Endodermal cell (in vitro differentiated cells): ENCODE measurements around the gene RBM38. TPM values are rescaled to one million over a fixed set of nuclear protein-coding genes. Genes with fewer than 3 reads are reported as not detected.
"Not testable (repeated sequence)": the region's sequence is repeated elsewhere in the genome, so short reads cannot be mapped to it uniquely, and the experiment has no call there.

Experiments
- DNase-seq: peaks from one replicate; pipeline ENCODE4 v3.0.0-alpha.2; 2017
- H3K27ac ChIP-seq: 2 replicates; pipeline ENCODE4 v1.5.1; 2013; ENCODE audit warnings: mild to moderate bottlenecking, low read depth, low read length, moderate library complexity
- H3K27me3 ChIP-seq: 2 replicates; pipeline ENCODE4 v1.6.1; 2013; ENCODE audit warnings: mild to moderate bottlenecking, low read length, moderate library complexity; ENCODE audit not compliant: insufficient read depth, control insufficient read depth, poor library complexity, severe bottlenecking
- H3K36me3 ChIP-seq: 2 replicates; pipeline ENCODE4 v1.7.0; 2013; ENCODE audit warnings: mild to moderate bottlenecking, low read length, moderate library complexity; ENCODE audit not compliant: control insufficient read depth, insufficient read depth
- H3K4me1 ChIP-seq: one replicate; pipeline ENCODE4 v1.7.0; 2013; ENCODE audit warnings: low read length; ENCODE audit not compliant: control insufficient read depth, insufficient read depth
- H3K4me3 ChIP-seq: 2 replicates; pipeline ENCODE4 v1.5.1; 2013; ENCODE audit warnings: mild to moderate bottlenecking, low read length, moderate library complexity
- H3K9ac ChIP-seq: 2 replicates; pipeline ENCODE4 v1.6.1; 2013; ENCODE audit warnings: mild to moderate bottlenecking, low read length, moderate library complexity; ENCODE audit not compliant: poor library complexity, severe bottlenecking; ENCODE audit errors: extremely low read depth
- H3K9me3 ChIP-seq: 2 replicates; pipeline ENCODE4 v1.6.1; 2013; ENCODE audit warnings: mild to moderate bottlenecking, low read length, moderate library complexity; ENCODE audit not compliant: control insufficient read depth
- H3K27ac Mint-ChIP-seq: 2 replicates; pipeline ENCODE4 v1.8.0; 2020; ENCODE audit warnings: mixed read lengths
- H3K27me3 Mint-ChIP-seq: 2 replicates; pipeline ENCODE4 v1.8.0; 2021; ENCODE audit warnings: mild to moderate bottlenecking, mixed read lengths; ENCODE audit not compliant: insufficient read depth
- H3K36me3 Mint-ChIP-seq: 2 replicates; pipeline ENCODE4 v1.8.0; 2020; ENCODE audit warnings: low read depth, mixed read lengths
- H3K4me1 Mint-ChIP-seq: 2 replicates; pipeline ENCODE4 v1.8.0; 2020; ENCODE audit warnings: mixed read lengths
- H3K4me3 Mint-ChIP-seq: 2 replicates; pipeline ENCODE4 v1.8.0; 2020; ENCODE audit warnings: mild to moderate bottlenecking, moderate library complexity, mixed read lengths
- H3K9me3 Mint-ChIP-seq: 2 replicates; pipeline ENCODE4 v1.8.0; 2020; ENCODE audit warnings: mild to moderate bottlenecking, mixed read lengths
- CTCF ChIP-seq: fragments of 200-600 bp; sonication (generic); conservative IDR thresholded peaks from 2 replicates; pipeline ENCODE4 v1.5.0; 2021; ENCODE audit warnings: antibody characterized with exemption, mild to moderate bottlenecking
- WGBS, 2 experiments: methylation state at CpG; one replicate each; pipeline versions ENCODE4 v1.1.5 to v1.1.7; 2013; ENCODE audit warnings: missing lambda C conversion rate in 2 of 2, mixed read lengths in 1 of 2; ENCODE audit not compliant: insufficient coverage in 1 of 2, insufficient read length in 1 of 2; 5-methylcytosine and 5-hydroxymethylcytosine counted together
- total RNA-seq, 2 donors: library from RNA; stranded (reverse); fragmentation: NEBNext Ultra II Directional in 1 of 2; extraction: Animal tissue kit (Norgen Biotek cat#: 25700) in 1 of 2; gene quantifications; 2 replicates in 1 of 2; 3 replicates in 1 of 2; pipeline ENCODE4 v1.2.1, GENCODE V29; 2021

RBM38 gene
- total RNA-seq, 2 donors from 2014 or later, result 29.0 to 30.2 TPM

- H3K27ac ChIP-seq, result no peak overlapping the region
- peaks cover 4% of the 10 kb centered on the region for H3K4me1 Mint-ChIP-seq
- H3K9ac ChIP-seq, result no peak overlapping the region
- H3K27ac Mint-ChIP-seq, result no peak overlapping the region
- DNase-seq, result no peak
- H3K4me3 ChIP-seq, result no peak overlapping the region
- H3K27me3 Mint-ChIP-seq, result no peaks in the 10 kb centered on the region
- H3K36me3 ChIP-seq, result no peaks in the 10 kb centered on the region
- TF ChIP-seq CTCF, result no peak
- H3K36me3 Mint-ChIP-seq, result no peaks in the 10 kb centered on the region
- no peaks in the 10 kb centered on the region for H3K4me1 ChIP-seq
- no peaks in the 10 kb centered on the region for H3K9me3 Mint-ChIP-seq
- WGBS, 2 experiments, result 79% methylated on average over 17 to 21 of the region's 21 CpGs
- no peaks in the 10 kb centered on the region for H3K9me3 ChIP-seq
- H3K4me3 Mint-ChIP-seq, result no peak overlapping the region
- H3K27me3 ChIP-seq, result no peaks in the 10 kb centered on the region
Observed at GRCh38 chr20:57428324-57429158, 37.3 kb downstream of the RBM38 start.

- Histone ChIP-seq H3K27me3 (no peaks in the 10 kb centered on the region), H3K9me3 (no peaks in the 10 kb centered on the region), H3K27ac (no peak overlapping the region), H3K9ac (no peak overlapping the region), H3K4me1 (no peaks in the 10 kb centered on the region), H3K4me3 (no peak overlapping the region), H3K36me3 (no peaks in the 10 kb centered on the region)
- no peak for TF ChIP-seq CTCF
- Mint-ChIP-seq H3K27ac (no peak overlapping the region), H3K9me3 (no peaks in the 10 kb centered on the region), H3K27me3 (no peaks in the 10 kb centered on the region), H3K4me1 (peaks cover 4% of the 10 kb centered on the region), H3K36me3 (no peaks in the 10 kb centered on the region), H3K4me3 (no peak overlapping the region)
- 82 to 83% methylated on average over 9 to 11 of the region's 11 CpGs for WGBS, 2 experiments
- DNase-seq, result no peak
Observed at GRCh38 chr20:57429159-57429496, 37.9 kb downstream of the RBM38 start.

GRCh38 chr20:57429580-57430200, 38.5 kb downstream of the RBM38 start:
- Mint-ChIP-seq H3K36me3 (no peaks in the 10 kb centered on the region), H3K27ac (no peak overlapping the region), H3K9me3 (no peaks in the 10 kb centered on the region), H3K27me3 (peaks cover 2% of the 10 kb centered on the region), H3K4me3 (no peak overlapping the region), H3K4me1 (peaks cover 4% of the 10 kb centered on the region)
- Histone ChIP-seq H3K4me1 (no peaks in the 10 kb centered on the region), H3K4me3 (no peak overlapping the region), H3K27me3 (no peaks in the 10 kb centered on the region), H3K36me3 (no peaks in the 10 kb centered on the region), H3K9me3 (no peaks in the 10 kb centered on the region), H3K27ac (no peak overlapping the region), H3K9ac (no peak overlapping the region)
- no peak for DNase-seq
- 89 to 91% methylated on average over 7 of the region's 7 CpGs for WGBS, 2 experiments
- TF ChIP-seq CTCF, result no peak

- not testable (repeated sequence) for H3K9ac ChIP-seq, H3K9me3 ChIP-seq, H3K36me3 Mint-ChIP-seq, DNase-seq, H3K4me1 Mint-ChIP-seq, H3K9me3 Mint-ChIP-seq, H3K4me1 ChIP-seq, H3K27me3 ChIP-seq, H3K36me3 ChIP-seq, H3K27ac Mint-ChIP-seq, H3K4me3 Mint-ChIP-seq, H3K27me3 Mint-ChIP-seq, H3K27ac ChIP-seq, H3K4me3 ChIP-seq
- WGBS, 2 experiments, result 96% methylated on average over 3 of the region's 4 CpGs; no CpG with 5 or more reads in 1 of the 2 experiments
Observed at GRCh38 chr20:57430201-57430596, 39.0 kb downstream of the RBM38 start.
